A549 treated with AZD2906 at 1 μM for 4 hours (cell line): Measurements from ENCODE around the gene GSTT2B. TPM values are rescaled to one million over a fixed set of nuclear protein-coding genes. Genes with fewer than 3 reads are reported as not detected.

Experiments
- total RNA-seq: library from RNA; stranded (reverse); fragments of 200-300 nt; extraction: Qiagen RNA extraction; gene quantifications from 5 replicates; pipeline ENCODE4 v1.2.3, GENCODE V29; 2022

Gene GSTT2B
- total RNA-seq: 0.15 to 0.48 TPM (median 0.34 TPM) in 5 replicates

DNA sequence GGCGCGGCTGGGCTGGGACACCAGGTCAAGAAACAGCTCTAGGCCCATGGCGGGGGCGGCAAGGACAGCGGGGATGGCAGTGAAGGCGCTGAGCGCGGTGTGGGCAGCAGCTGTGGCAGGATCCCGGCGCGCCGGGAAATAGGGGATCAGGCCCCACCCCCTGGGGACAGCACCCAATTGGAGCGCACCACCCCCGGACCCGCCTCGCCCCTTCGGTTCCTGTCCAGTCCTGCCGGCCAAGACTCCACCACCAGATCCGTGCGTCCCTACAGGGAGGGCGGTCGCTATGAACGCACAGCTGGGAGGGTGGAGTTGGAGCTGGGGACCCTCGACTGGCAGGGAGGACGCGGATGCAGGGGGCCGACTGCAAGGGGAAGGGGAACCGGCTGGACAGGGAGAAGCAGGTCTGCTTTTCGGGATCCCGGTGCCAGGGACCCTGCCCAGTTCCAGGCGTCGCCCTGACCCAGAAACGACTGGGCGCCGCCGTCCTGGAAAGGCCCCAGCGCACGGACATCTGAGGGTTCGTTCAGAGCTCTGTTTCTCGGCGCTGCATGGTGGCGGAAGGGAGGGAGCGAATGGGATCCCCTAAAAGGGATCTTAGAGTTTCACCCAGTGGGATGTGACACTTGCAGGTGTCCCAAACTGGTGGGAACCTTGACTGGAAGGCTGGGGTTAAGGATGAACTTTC, at the start of gene GSTT2B:
Gene GSTT2B, minus strand, starts transcription at position 112 of the 688 bp plus-strand sequence. Its CDS starts 64 bp downstream, at position 48.

GRCh38 chr22:24005201-24005600, 44.2 kb upstream of the GSTT2B start, which contains the start of gene GSTT4:
Gene GSTT4 (minus strand): TSS chr22:24005453. CDS start chr22:24005356, 97 bp downstream.

DNA sequence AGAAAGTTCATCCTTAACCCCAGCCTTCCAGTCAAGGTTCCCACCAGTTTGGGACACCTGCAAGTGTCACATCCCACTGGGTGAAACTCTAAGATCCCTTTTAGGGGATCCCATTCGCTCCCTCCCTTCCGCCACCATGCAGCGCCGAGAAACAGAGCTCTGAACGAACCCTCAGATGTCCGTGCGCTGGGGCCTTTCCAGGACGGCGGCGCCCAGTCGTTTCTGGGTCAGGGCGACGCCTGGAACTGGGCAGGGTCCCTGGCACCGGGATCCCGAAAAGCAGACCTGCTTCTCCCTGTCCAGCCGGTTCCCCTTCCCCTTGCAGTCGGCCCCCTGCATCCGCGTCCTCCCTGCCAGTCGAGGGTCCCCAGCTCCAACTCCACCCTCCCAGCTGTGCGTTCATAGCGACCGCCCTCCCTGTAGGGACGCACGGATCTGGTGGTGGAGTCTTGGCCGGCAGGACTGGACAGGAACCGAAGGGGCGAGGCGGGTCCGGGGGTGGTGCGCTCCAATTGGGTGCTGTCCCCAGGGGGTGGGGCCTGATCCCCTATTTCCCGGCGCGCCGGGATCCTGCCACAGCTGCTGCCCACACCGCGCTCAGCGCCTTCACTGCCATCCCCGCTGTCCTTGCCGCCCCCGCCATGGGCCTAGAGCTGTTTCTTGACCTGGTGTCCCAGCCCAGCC, 18.7 kb upstream of the GSTT2B start, which contains the start of gene GSTT2:
Gene GSTT2, plus strand, starts transcription at position 578 of the 684 bp plus-strand sequence.

DNA sequence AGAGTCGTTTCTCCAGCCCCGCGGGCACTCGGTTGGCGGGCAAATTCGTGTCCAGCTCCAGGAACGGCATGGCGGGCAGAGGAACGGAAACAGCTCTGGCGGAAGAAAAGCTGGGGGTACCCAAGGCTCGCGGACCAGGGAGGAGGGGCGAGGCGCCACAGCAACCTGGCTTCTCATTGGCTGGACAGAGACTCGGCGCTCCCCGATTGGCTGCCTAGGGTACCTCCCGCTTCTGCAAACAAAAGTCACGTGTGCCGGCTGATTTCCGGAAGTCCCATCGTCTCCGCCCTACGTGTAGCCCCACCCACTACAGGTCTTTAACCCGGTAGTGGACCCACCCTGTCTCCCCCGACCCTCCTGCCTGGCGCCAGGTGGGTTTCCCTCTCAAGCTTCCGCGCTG, 13.3 kb upstream of the GSTT2B start, which contains the start of gene DDT:
Gene DDT, minus strand, starts transcription at position 97 of the 400 bp plus-strand sequence. Its CDS starts 27 bp downstream, at position 70.

GRCh38 chr22:23966568-23966967, 5.6 kb upstream of the GSTT2B start, which contains the start of gene DDTL:
Gene DDTL (plus strand): TSS chr22:23966888. CDS start chr22:23966915, 27 bp downstream.

Other genes with a start within 250 kb of the GSTT2B start
- gene ZNF70, start 210.1 kb downstream of the GSTT2B start, total RNA-seq: 0.91 to 1.4 TPM (median 1.0 TPM) in 5 replicates
- 0.74 to 1.0 TPM (median 0.77 TPM) in 5 replicates for gene VPREB3, start 206.8 kb downstream of the GSTT2B start, total RNA-seq
- not detected in 5 replicates for gene C22orf15, start 198.2 kb downstream of the GSTT2B start, total RNA-seq
- gene CHCHD10, start 193.2 kb downstream of the GSTT2B start, total RNA-seq: 78.0 to 199 TPM (median 189 TPM) in 5 replicates
- 0.13 to 0.29 TPM (median 0.18 TPM) in 5 replicates for gene MMP11, start 188.3 kb downstream of the GSTT2B start, total RNA-seq
- gene SMARCB1, start 174.2 kb downstream of the GSTT2B start, total RNA-seq: 50.3 to 55.9 TPM (median 53.2 TPM) in 5 replicates
- 0.42 to 0.74 TPM (median 0.59 TPM) in 5 replicates for gene DERL3, start 122.2 kb downstream of the GSTT2B start, total RNA-seq
- gene SLC2A11, start 103.3 kb downstream of the GSTT2B start, total RNA-seq: 8.9 to 10.5 TPM (median 9.9 TPM) in 5 replicates
- 487 to 986 TPM (median 932 TPM) in 5 replicates for gene MIF, start 66.8 kb downstream of the GSTT2B start, total RNA-seq
- 1.3 to 1.8 TPM (median 1.7 TPM) in 5 replicates for gene DDTL, start 5.7 kb upstream of the GSTT2B start, total RNA-seq
- 114 to 185 TPM (median 157 TPM) in 5 replicates for gene DDT, start 13.2 kb upstream of the GSTT2B start, total RNA-seq
- 0.27 TPM in 1 of 5 replicates, not detected in the others for gene GSTT2, start 18.9 kb upstream of the GSTT2B start, total RNA-seq
- not detected in 5 replicates for gene GSTT4, start 44.3 kb upstream of the GSTT2B start, total RNA-seq
- gene CABIN1, start 50.1 kb upstream of the GSTT2B start, total RNA-seq: 28.4 to 38.5 TPM (median 35.0 TPM) in 5 replicates
- gene SUSD2, start 220.3 kb upstream of the GSTT2B start, total RNA-seq: 67.6 to 83.6 TPM (median 81.4 TPM) in 5 replicates